Esophagus mucosa (tissue), 1 donor: ENCODE data around the gene KCNN1. TPM values are rescaled to one million over a fixed set of nuclear protein-coding genes. Genes with fewer than 3 reads are reported as not detected.
A peak's percentile ranks its signal among the peaks of the same experiment; 100 is the strongest.
"Not testable (repeated sequence)": the region's sequence is repeated elsewhere in the genome, so short reads cannot be mapped to it uniquely, and the experiment has no call there.

Experiments used
- ATAC-seq: fragments of 200-7000 bp; cut with Tn5 transposase; one replicate; pipeline ENCODE4 v1.9.1; 2020
- total RNA-seq: library from RNA; stranded (reverse); gene quantifications from one replicate; pipeline ENCODE4 v1.2.4, GENCODE V29; 2023
- donor health status: DM: yes; HTN: yes; CAD: no.

The KCNN1 gene
- total RNA-seq, 1 donor from 2014 or later = not detected

- no peak for ATAC-seq
Measured at GRCh38 chr19:17969096-17969792, 2.3 kb downstream of the KCNN1 start.

- ATAC-seq = no peak
Measured at GRCh38 chr19:17972230-17972629, 5.3 kb downstream of the KCNN1 start.

DNA sequence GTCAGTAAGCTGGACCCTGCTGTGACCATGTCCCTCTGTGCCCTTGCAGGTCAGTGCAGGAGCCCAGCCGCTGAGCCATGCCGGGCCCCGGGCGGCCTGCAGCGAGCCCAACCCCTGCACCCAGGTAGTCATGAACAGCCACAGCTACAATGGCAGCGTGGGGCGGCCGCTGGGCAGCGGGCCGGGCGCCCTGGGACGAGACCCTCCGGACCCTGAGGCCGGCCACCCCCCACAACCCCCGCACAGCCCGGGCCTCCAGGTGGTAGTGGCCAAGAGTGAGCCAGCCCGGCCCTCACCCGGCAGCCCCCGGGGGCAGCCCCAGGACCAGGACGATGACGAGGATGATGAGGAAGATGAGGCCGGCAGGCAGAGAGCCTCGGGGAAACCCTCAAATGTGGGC is 6.9 kb downstream of the KCNN1 start:
- no peak for ATAC-seq

GRCh38 chr19:17974551-17974950 is 7.6 kb downstream of the KCNN1 start:
- no peak for ATAC-seq

DNA sequence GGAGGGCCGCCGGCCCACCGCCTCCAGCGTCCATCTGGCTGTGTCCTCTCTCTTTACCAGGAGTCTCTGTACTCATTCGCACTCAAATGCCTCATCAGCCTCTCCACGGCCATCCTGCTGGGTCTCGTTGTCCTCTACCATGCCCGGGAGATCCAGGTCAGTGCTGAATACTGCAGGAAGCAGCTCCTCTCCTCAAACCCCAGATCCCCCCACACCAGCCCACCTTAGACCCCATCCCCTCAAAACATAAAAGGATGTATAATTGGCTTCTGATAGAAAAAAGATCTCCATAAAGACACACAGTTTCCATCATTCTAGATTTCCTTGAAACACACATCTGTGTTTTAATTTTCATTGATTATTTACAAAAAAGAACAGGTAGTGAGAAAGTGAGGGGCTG is 8.1 kb downstream of the KCNN1 start:
- no peak for ATAC-seq

GRCh38 chr19:17977021-17977420 is 10.1 kb downstream of the KCNN1 start:
- ATAC-seq = no peak

- ATAC-seq = no peak
Measured at GRCh38 chr19:17977488-17977887, 10.6 kb downstream of the KCNN1 start.

DNA sequence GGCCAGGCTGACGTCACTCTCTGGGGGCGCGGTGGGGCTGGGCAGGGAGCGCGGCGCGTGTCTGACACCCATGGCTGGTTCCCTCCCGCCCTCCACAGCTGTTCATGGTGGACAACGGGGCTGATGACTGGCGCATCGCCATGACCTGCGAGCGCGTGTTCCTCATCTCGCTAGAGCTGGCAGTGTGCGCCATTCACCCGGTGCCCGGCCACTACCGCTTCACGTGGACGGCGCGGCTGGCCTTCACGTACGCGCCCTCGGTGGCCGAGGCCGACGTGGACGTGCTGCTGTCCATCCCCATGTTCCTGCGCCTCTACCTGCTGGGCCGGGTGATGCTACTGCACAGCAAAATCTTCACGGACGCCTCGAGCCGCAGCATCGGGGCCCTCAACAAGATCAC is 14.7 kb downstream of the KCNN1 start:
- peak; percentile 34 for ATAC-seq

DNA sequence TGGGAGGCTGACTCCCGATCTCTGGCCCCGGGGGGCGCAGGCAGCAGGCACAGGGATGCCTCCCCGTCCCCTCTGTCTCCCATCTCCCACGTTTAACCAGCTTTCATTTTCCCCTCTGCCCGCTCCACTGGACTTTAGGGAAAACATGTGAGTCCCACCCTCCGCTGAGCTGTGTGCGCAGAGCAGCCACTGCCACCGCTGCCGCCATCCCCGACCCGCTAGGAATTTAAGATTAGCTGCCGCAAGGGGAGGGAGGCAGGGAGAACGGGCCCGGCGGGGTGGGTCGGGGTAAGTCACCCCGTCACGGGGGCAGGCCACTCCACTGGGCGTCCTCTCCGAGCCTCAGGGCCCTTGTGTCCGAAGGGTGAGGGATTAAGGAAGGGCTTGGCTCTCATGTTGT is 15.5 kb downstream of the KCNN1 start:
- no peak for ATAC-seq

DNA sequence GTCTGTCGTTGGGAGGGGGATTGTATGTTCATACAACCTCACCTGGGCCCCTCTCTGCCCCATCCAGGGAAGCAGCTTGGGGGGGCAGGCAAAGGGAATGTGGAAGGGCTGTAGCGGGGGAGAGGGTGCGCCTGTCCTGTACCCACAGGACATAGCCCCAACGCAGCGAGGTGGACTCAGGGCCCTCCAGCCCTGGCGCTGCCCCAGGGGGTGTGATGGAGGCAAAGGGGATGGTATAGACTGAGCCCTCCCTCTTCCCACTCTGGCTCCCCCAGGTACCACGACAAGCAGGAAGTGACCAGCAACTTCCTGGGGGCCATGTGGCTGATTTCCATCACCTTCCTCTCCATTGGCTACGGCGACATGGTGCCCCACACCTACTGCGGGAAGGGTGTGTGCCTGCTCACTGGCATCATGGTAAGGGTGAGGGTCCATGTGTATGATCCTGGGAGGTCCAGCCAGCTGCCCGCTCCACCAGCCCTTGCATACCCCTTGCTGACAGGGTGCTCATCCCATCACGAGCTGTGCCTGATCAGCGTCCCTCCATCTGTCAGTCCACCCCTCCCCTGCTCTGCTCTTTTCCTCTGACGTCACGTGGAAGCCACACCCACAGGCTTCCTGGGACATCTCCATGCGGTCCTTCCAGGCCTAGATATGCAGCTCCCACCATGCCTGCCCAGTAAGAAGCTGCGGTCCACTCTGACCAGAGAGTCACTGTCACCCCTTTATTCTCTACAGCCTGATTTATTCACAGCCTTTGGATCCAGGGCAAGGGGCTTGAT is 18.3 kb downstream of the KCNN1 start:
- ATAC-seq = no peak

DNA sequence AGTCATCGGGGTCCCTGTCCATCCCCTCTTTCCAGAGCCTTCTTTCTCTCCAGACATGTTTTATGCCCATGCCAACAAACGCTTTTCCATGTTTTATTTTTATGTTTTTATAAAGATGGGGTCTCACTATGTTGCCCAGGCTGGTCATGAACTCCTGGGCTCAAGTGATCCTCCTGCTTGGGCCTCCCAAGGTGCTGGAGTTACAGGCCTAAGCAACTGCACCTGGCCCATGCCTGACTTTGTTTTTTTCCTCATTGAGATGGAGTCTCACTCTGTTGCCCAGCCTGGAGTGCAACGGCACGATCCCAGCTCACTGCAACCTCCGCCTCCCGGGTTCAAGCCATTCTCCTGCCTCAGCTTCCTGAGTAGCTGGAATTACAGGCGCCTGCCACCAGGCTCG is 19.7 kb downstream of the KCNN1 start:
- not testable (repeated sequence) for ATAC-seq

DNA sequence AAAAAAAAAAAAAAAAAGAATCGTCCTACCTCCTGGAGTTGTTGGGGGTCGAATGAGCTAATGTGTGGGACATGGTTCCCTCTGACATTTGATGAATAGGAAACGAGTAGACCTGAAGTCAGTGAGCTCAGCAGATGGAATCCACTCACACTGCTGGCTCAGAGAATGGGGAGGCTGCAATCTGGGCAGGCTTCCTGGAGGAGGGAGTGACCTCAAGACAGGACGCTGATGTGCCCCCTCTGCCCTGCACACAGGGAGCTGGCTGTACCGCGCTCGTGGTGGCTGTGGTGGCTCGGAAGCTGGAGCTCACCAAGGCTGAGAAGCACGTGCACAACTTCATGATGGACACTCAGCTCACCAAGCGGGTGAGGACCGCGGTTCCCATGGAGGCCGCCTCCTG is 21.3 kb downstream of the KCNN1 start:
- no peak for ATAC-seq

- no peak for ATAC-seq
Measured at GRCh38 chr19:17989425-17990094, 22.7 kb downstream of the KCNN1 start.

- ATAC-seq = no peak
Measured at GRCh38 chr19:17993076-17993813, 26.3 kb downstream of the KCNN1 start.

DNA sequence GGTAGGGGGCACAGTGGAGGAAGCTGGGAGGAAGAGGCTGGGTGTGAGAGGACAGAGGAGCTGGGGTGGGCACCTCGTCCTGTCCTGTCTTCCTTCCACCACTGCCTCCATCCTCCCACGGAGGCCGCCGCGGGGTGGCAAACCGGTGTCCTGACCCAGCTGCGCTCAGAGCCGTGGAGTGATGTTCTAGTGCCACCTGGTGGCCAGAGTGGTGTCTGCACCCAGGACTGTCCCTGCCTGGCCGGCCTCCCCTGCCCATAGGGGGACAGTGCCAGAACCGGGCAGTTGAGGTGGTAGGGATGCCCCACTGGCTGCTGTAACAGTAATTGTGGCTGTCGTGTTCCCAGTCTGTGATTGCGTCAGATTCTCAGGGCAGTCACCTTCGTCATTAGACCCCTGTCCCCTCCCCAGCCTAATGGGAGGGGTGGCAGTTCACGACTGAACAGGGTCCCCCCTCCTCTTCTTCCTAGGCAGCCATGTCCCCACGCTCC is 30.0 kb downstream of the KCNN1 start:
- peak; percentile 79 for ATAC-seq

GRCh38 chr19:17997969-17998826 is 31.3 kb downstream of the KCNN1 start:
- ATAC-seq = peak; percentile 42

- no peak for ATAC-seq
Measured at GRCh38 chr19:17998827-17999150, 31.9 kb downstream of the KCNN1 start.

- ATAC-seq = no peak
Measured at GRCh38 chr19:17999684-18000479, 33.0 kb downstream of the KCNN1 start.

- ATAC-seq = no peak
Measured at GRCh38 chr19:18000480-18000914, 33.6 kb downstream of the KCNN1 start.

- ATAC-seq = peak; percentile 80
Measured at GRCh38 chr19:18000915-18001776, 34.2 kb downstream of the KCNN1 start.
